Thyroid gland (tissue), 4 donors: ENCODE results near the gene ACAD10.

Experiments
- POLR2A ChIP-seq, 2 donors: fragments of 450-650 bp; IDR thresholded peaks; one replicate each; pipeline ENCODE4 v1.6.1; 2017; ENCODE audit warnings: antibody characterized with exemption in 2 of 2, mild to moderate bottlenecking in 2 of 2, moderate library complexity in 1 of 2
- TF ChIP-seq, protein P1 (sequence below), 6 experiments: fragments of 200-600 bp in 3 of 6; fragments of 450-650 bp in 3 of 6; sonication (generic) in 3 of 6; IDR thresholded peaks; one replicate each; pipeline ENCODE4 v1.5.1; 2016 to 2019; ENCODE audit warnings: antibody characterized with exemption in 6 of 6, mild to moderate bottlenecking in 2 of 6, inconsistent platforms in 1 of 6, moderate library complexity in 1 of 6

DNA sequence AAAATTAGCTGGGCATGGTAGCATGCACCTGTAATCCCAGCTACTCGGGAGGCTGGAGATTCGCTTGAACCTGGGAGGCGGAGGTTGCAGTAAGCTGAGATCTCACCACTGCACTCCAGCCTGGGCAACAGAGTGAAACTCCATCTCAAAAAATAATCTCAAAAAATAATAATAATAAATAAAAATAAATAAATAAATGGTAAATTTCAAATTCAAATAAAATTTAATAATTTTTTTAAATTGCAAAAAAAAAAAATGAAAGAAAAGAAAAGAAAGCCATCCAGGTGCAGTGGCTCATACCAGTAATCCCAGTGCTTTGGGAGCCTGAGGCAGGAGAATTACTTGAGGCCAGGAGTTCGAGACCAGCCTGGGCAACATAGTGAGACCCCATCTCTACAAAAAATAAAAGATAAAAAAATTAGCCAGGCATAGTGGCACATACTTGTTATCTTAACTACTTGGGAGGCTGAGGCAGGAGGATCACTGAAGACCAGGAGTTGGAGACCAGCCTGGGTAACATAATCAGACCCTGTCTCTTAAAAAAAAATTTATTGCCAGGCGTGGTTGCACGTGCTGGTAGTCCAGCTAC lies 117.3 kb downstream of the ACAD10 start:
- TF ChIP-seq, protein P1, sequence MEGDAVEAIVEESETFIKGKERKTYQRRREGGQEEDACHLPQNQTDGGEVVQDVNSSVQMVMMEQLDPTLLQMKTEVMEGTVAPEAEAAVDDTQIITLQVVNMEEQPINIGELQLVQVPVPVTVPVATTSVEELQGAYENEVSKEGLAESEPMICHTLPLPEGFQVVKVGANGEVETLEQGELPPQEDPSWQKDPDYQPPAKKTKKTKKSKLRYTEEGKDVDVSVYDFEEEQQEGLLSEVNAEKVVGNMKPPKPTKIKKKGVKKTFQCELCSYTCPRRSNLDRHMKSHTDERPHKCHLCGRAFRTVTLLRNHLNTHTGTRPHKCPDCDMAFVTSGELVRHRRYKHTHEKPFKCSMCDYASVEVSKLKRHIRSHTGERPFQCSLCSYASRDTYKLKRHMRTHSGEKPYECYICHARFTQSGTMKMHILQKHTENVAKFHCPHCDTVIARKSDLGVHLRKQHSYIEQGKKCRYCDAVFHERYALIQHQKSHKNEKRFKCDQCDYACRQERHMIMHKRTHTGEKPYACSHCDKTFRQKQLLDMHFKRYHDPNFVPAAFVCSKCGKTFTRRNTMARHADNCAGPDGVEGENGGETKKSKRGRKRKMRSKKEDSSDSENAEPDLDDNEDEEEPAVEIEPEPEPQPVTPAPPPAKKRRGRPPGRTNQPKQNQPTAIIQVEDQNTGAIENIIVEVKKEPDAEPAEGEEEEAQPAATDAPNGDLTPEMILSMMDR (IDR thresholded peaks at IDR 0.05) = no peak
- TF ChIP-seq POLR2A (IDR thresholded peaks at IDR 0.05) = no peak
